Measurements from ENCODE around the gene DCUN1D1.

DCUN1D1 gene

DNA sequence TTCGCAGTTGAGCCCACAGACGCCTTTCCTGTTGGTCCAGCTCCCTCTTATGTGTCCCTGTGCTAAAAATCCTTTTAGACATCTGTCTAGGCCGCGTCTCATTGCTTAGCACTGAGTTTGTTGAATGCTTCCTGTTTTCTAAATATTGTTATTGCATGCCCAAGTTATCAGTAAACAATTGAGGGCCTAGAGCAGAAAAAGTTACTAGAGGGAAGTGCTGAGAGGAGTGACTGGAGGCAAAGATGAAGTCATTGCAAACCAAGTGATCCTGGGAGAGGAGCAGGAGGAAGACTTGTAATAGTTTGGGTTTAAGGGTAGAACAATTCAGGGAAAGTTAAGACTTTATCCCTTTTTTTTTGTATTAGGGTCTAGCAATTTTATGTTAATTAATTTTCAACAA, 88.1 kb downstream of the DCUN1D1 start:
- DNase-seq (ENCODE audit: low read depth): no peak

DNA sequence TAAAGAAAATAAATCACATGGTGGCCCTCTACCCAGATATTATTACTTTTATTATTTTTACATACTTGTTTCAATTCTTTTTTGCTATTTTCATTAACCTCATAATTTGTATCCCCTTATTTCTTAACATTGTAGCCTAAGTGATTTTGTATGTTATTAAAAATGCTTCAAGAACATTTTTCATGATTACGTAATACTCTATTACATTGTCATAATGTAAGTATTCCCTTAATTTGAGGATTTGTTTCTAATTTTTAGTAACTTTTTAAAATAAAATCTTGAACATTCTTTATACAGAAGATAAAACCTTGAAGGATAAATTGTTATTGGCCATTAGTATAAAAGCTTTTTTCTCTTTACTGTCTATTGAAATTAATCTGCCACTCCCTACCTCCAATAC, 89.0 kb downstream of the DCUN1D1 start:
- no peak for DNase-seq (ENCODE audit: low read depth)

DNA sequence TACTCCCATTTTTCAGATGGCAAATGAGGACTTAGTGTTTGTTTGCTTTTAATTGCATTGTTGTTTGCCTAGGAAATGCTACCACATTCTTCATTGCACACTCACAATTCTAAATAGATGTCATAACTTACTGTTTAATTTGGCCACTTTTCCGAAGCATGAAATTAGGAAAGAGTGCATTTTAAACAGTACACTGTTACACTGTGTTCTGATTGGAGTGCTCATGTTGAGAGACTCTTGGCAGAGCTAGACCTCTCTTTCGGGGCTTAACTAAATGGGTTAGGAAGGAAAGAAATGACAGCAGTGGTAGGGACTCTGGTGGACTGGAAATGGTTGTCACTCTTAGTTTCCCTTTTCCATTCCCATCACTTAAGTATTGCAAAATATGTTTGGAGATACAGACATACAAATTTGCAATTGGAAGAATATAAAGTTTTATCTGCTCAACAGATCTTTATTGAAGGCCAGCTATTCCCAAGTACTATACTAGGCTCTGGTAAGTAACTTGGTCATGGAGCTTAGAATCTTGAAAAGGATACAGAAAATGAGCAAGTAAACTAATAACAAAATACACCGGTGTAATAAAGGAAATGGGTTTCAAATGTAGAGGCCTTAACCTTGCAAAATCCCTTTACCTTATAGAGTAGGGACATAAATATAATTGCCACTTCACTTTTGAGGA, 90.2 kb downstream of the DCUN1D1 start:
- no peak for DNase-seq (ENCODE audit: low read depth)

All from stimulated activated CD8-positive, alpha-beta memory T cell treated with anti-CD3 and anti-CD28 coated beads, Interleukin-12 subunit alpha, Interleukin-12 subunit beta, amount 100 ng/mL, for 1 hour (primary cell).